ENCODE measurements around the gene CYB5R3.

CYB5R3 gene

DNA sequence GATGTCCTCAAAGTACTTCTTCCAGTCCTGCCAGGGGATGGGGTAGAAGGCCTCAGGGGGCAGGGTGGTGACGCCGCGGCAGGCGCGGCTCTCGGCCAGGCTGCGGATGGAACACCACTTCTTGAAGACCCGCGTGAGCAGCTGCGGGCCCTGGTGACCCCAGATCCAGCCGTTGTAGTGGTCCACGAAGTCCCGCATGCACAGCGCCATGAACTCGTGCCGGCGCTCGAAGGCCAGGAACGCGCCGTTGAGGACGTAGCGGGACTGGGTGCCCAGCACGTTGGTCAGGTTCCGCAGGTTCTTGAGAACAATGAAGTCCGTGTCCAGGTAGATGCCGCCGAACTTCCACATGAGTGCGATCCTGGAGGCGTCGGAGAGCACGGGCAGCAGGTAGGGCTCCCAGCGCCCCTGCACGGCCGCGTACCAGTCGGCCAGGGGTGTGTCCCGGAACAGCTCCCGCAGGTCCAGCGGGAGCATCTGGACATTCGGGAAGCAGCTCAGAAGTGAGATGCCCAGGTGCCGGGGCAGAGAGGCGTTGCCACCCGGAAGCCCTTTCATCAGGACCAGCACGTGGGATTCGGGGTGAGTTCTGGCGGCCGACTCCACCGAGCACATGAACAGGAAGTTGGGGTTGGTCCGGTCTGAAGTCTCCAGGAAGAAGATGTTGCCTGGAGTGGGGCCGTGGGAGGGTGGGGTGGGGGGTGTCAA, 44.0 kb upstream of the CYB5R3 start:
- Histone ChIP-seq H4K5ac (ENCODE audit: low read length) (no peak overlapping the region), H3K79me2 (ENCODE audit: control insufficient read depth, insufficient read depth, low read length) (no peaks in the 10 kb centered on the region), H3K4ac (ENCODE audit: low read depth, low read length) (no peak overlapping the region), H3K36me3 (ENCODE audit: control insufficient read depth, insufficient read depth, low read length) (no peaks in the 10 kb centered on the region), H3K18ac (ENCODE audit: low read length) (no peak overlapping the region), H2BK15ac (replicated peaks; ENCODE audit: low read depth) (no peak overlapping the region), H2BK5ac (ENCODE audit: low read length) (no peak overlapping the region), H4K8ac (ENCODE audit: low read depth, low read length) (no peak overlapping the region), H3K27me3 (ENCODE audit: insufficient read depth, low read length, poor library complexity) (no peaks in the 10 kb centered on the region), H2AK5ac (ENCODE audit: low read length) (no peak overlapping the region), H3K4me1 (ENCODE audit: control insufficient read depth, low read depth, low read length) (peaks cover 5% of the 10 kb centered on the region), H3K79me1 (ENCODE audit: low read length) (no peaks in the 10 kb centered on the region), H3K4me3 (ENCODE audit: low read length) (no peak overlapping the region), H3K4me2 (ENCODE audit: low read length) (no peak overlapping the region), H3K27ac (ENCODE audit: low read depth, low read length) (no peak overlapping the region), H2BK120ac (ENCODE audit: low read depth, low read length) (no peak overlapping the region), H3K9ac (ENCODE audit: low read length) (no peak overlapping the region), H3K56ac (ENCODE audit: low read length) (no peak overlapping the region), H3K23ac (ENCODE audit: low read length) (no peak overlapping the region)
- WGBS (ENCODE audit: extremely low coverage, insufficient coverage, low lambda C conversion rate) = no CpG with 5 or more reads among the region's 51 CpGs
- DNase-seq = no peak

DNA sequence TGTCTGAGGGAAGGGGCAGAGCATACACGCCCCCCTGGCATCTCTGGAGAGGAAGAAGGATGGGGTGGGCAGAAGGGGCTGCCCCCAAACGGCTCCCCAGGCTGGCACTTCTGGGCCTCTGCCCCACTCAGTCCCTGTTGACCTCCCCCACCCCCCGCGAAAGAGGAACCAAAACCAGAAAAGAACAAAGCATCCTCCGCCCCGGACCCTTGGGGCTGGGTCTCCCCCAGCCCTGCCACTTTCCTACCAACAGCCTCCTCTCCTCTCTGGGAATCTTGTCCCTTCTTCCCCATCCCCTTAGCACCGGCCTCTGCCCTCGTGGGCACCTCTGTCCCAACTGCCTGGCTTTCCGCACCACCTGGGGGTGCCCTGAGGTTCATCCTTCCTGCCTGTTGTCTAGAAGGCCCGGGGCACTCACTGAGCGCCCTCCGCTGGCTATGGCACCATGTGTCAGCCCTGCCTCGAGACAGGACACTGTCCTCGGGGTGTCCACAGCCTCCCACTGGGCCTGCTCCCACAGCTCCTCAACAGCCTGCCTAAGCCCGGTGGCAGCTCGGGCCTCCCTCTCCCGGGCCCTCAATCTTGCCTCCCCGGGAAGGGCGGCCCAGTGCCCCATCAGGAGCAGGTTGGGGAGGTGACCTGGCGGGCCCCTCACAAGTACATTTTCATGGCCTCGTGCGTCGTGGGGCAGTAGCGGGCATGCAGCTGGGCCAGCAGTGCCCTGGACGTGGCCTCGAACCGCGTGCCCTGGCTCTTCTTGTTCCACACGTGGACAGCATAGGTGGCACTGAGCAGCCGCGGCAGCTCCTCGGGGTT, 43.3 kb upstream of the CYB5R3 start:
- no peak overlapping the region for H3K4me3 ChIP-seq (ENCODE audit: low read length)
- no peak overlapping the region for H2AK5ac ChIP-seq (ENCODE audit: low read length)
- no peak overlapping the region for H2BK5ac ChIP-seq (ENCODE audit: low read length)
- H3K27ac ChIP-seq (ENCODE audit: low read depth, low read length) = no peak overlapping the region
- WGBS (ENCODE audit: extremely low coverage, insufficient coverage, low lambda C conversion rate) = no CpG with 5 or more reads among the region's 32 CpGs
- H3K18ac ChIP-seq (ENCODE audit: low read length) = no peak overlapping the region
- no peaks in the 10 kb centered on the region for H3K79me2 ChIP-seq (ENCODE audit: control insufficient read depth, insufficient read depth, low read length)
- H3K36me3 ChIP-seq (ENCODE audit: control insufficient read depth, insufficient read depth, low read length) = no peaks in the 10 kb centered on the region
- no peak overlapping the region for H3K56ac ChIP-seq (ENCODE audit: low read length)
- no peak overlapping the region for H4K8ac ChIP-seq (ENCODE audit: low read depth, low read length)
- DNase-seq = peak; percentile 22
- no peak overlapping the region for H3K4me2 ChIP-seq (ENCODE audit: low read length)
- H3K4me1 ChIP-seq (ENCODE audit: control insufficient read depth, low read depth, low read length) = peaks cover 5% of the 10 kb centered on the region
- H3K9ac ChIP-seq (ENCODE audit: low read length) = no peak overlapping the region
- H2BK120ac ChIP-seq (ENCODE audit: low read depth, low read length) = no peak overlapping the region
- no peak overlapping the region for H3K4ac ChIP-seq (ENCODE audit: low read depth, low read length)
- no peaks in the 10 kb centered on the region for H3K27me3 ChIP-seq (ENCODE audit: insufficient read depth, low read length, poor library complexity)
- H3K23ac ChIP-seq (ENCODE audit: low read length) = no peak overlapping the region
- H2BK15ac ChIP-seq (replicated peaks; ENCODE audit: low read depth) = no peak overlapping the region
- H4K5ac ChIP-seq (ENCODE audit: low read length) = no peak overlapping the region
- H3K79me1 ChIP-seq (ENCODE audit: low read length) = no peaks in the 10 kb centered on the region

DNA sequence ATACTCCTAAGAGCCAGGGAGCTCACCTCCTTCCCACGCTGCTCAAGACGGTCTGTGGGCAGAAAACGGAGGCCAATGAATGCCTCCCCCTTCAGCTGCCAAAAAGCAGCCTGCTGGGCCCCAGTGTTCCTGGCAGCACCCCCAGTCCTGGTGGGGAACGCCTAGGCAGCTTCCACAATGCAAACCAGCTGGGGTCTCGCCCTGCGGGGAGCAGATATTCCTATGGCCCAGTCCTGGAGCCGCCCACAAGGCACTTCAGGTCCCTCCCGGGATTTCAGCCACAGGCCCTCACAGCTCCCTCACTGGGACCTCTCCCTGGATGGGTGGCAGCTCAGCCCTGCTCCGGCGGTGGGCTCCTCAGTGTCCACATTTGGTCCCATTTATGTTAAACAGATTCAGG, 42.2 kb upstream of the CYB5R3 start:
- Histone ChIP-seq H3K4me1 (ENCODE audit: control insufficient read depth, low read depth, low read length) (peaks cover 5% of the 10 kb centered on the region), H2BK15ac (replicated peaks; ENCODE audit: low read depth) (no peak overlapping the region), H2BK5ac (ENCODE audit: low read length) (no peak overlapping the region), H3K4me3 (ENCODE audit: low read length) (no peak overlapping the region), H3K27me3 (ENCODE audit: insufficient read depth, low read length, poor library complexity) (no peaks in the 10 kb centered on the region), H3K9ac (ENCODE audit: low read length) (no peak overlapping the region), H4K8ac (ENCODE audit: low read depth, low read length) (no peak overlapping the region), H3K36me3 (ENCODE audit: control insufficient read depth, insufficient read depth, low read length) (no peaks in the 10 kb centered on the region), H3K4me2 (ENCODE audit: low read length) (no peak overlapping the region), H2AK5ac (ENCODE audit: low read length) (no peak overlapping the region), H2BK120ac (ENCODE audit: low read depth, low read length) (no peak overlapping the region), H3K4ac (ENCODE audit: low read depth, low read length) (no peak overlapping the region), H3K79me2 (ENCODE audit: control insufficient read depth, insufficient read depth, low read length) (no peaks in the 10 kb centered on the region), H4K5ac (ENCODE audit: low read length) (no peak overlapping the region), H3K18ac (ENCODE audit: low read length) (no peak overlapping the region), H3K79me1 (ENCODE audit: low read length) (no peaks in the 10 kb centered on the region), H3K56ac (ENCODE audit: low read length) (no peak overlapping the region), H3K23ac (ENCODE audit: low read length) (no peak overlapping the region), H3K27ac (ENCODE audit: low read depth, low read length) (no peak overlapping the region)
- DNase-seq = no peak
- no CpG with 5 or more reads among the region's 10 CpGs for WGBS (ENCODE audit: extremely low coverage, insufficient coverage, low lambda C conversion rate)

DNA sequence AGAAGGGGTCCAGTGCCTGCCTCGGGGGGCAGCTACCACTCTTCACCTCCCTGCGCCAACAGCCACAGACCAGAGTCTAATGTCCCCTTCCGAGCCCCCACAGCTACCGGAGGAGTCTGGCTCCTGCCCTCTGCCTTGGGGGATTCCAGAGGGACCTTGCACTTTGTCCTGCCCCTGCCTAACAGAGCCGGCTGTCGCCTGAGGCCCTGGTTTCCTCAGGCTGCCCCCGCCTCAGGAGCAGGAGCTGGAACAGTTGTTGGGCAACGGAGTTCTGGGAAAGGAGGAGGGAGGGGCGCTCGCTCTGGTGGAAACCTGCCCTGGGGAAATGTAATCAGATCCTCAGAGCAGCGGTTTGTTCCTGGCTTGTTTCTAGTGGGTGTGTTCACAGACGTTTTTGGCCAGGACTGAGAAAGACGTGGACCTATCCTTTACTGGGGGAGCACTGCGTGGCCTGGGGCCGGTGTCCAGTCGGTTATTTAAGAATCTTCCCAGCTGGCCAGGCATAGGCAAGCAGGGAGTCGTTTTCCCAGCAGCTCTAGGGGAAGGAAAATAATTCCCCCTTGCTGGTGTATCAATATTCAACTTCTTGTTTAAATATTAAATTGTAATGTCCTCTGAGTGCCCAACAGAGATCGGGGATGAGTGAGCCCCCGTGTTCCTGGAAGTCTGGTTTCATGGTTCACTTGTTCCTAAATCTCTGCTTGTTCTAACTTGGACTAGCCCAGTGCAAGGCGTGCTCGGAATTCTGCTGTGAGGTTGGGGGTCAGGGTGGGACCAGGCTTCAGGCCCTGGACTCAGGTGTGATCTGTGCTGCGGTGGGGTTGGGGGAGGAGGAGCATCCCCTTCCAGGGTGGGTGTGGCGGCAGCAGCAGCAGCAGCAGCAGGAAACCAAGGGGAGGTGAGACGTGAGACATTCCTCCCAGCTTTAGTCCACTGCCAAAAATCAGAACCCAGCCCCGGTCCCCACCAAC, 39.3 kb upstream of the CYB5R3 start:
- DNase-seq = peak; percentile 89
- peak overlapping the region; percentile 15 for H3K9ac ChIP-seq (ENCODE audit: low read length)
- H3K4me3 ChIP-seq (ENCODE audit: low read length) = no peak overlapping the region
- no peaks in the 10 kb centered on the region for H3K79me1 ChIP-seq (ENCODE audit: low read length)
- peak overlapping the region; percentile 64 for H3K56ac ChIP-seq (ENCODE audit: low read length)
- H2AK5ac ChIP-seq (ENCODE audit: low read length) = no peak overlapping the region
- no peak overlapping the region for H2BK120ac ChIP-seq (ENCODE audit: low read depth, low read length)
- H3K23ac ChIP-seq (ENCODE audit: low read length) = no peak overlapping the region
- no peak overlapping the region for H2BK5ac ChIP-seq (ENCODE audit: low read length)
- no peak overlapping the region for H2BK15ac ChIP-seq (replicated peaks; ENCODE audit: low read depth)
- peaks cover 5% of the 10 kb centered on the region for H3K4me1 ChIP-seq (ENCODE audit: control insufficient read depth, low read depth, low read length)
- no CpG with 5 or more reads among the region's 25 CpGs for WGBS (ENCODE audit: extremely low coverage, insufficient coverage, low lambda C conversion rate)
- no peak overlapping the region for H4K5ac ChIP-seq (ENCODE audit: low read length)
- H3K36me3 ChIP-seq (ENCODE audit: control insufficient read depth, insufficient read depth, low read length) = no peaks in the 10 kb centered on the region
- H3K79me2 ChIP-seq (ENCODE audit: control insufficient read depth, insufficient read depth, low read length) = no peaks in the 10 kb centered on the region
- H3K18ac ChIP-seq (ENCODE audit: low read length) = no peak overlapping the region
- no peak overlapping the region for H3K27ac ChIP-seq (ENCODE audit: low read depth, low read length)
- peak overlapping the region; percentile 17 for H3K4ac ChIP-seq (ENCODE audit: low read depth, low read length)
- H4K8ac ChIP-seq (ENCODE audit: low read depth, low read length) = no peak overlapping the region
- no peak overlapping the region for H3K4me2 ChIP-seq (ENCODE audit: low read length)
- no peaks in the 10 kb centered on the region for H3K27me3 ChIP-seq (ENCODE audit: insufficient read depth, low read length, poor library complexity)

DNA sequence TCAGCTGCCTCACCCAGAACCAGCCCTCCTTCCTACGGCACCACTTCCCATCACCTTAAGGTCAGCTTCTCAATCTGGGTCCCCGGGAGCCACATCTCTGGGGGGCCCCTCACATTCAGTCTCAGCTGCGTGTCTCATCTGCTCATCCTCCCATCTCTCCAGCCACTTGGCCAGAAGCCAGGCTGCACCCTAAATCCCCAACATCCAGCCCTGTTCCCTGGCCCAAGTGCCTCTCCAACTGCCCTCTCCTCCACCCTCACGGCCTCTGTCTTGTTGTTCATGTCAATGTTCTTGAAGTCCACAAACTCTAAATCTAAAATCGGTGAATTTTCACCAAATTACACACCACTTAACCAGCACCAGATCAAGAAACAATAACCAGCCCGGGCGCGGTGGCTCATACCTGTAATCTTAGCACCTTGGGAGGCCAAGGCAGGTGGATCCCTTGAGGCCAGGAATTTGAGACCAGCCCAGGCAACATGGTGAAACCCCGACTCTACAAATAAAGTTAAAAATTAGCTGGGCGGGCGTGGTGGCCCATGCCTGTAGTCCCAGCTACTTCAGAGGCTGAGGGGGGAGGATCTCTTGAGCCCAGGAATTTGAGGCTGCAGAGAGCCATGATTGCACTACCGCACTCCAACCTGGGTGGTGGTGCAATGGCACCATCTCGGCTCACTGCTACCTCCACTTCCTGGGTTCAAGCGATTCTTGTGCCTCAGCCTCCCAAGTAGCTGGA, 37.7 kb upstream of the CYB5R3 start:
- Histone ChIP-seq H3K4me3 (ENCODE audit: low read length) (no peak overlapping the region), H3K9ac (ENCODE audit: low read length) (no peak overlapping the region), H2AK5ac (ENCODE audit: low read length) (no peak overlapping the region), H2BK120ac (ENCODE audit: low read depth, low read length) (no peak overlapping the region), H3K27ac (ENCODE audit: low read depth, low read length) (no peak overlapping the region), H3K79me2 (ENCODE audit: control insufficient read depth, insufficient read depth, low read length) (no peaks in the 10 kb centered on the region), H3K4ac (ENCODE audit: low read depth, low read length) (no peak overlapping the region), H4K5ac (ENCODE audit: low read length) (no peak overlapping the region), H3K4me2 (ENCODE audit: low read length) (no peak overlapping the region), H4K8ac (ENCODE audit: low read depth, low read length) (no peak overlapping the region), H3K27me3 (ENCODE audit: insufficient read depth, low read length, poor library complexity) (no peaks in the 10 kb centered on the region), H3K79me1 (ENCODE audit: low read length) (no peaks in the 10 kb centered on the region), H3K4me1 (ENCODE audit: control insufficient read depth, low read depth, low read length) (peaks cover 5% of the 10 kb centered on the region), H3K23ac (ENCODE audit: low read length) (no peak overlapping the region), H3K18ac (ENCODE audit: low read length) (no peak overlapping the region), H2BK5ac (ENCODE audit: low read length) (no peak overlapping the region), H3K36me3 (ENCODE audit: control insufficient read depth, insufficient read depth, low read length) (no peaks in the 10 kb centered on the region), H2BK15ac (replicated peaks; ENCODE audit: low read depth) (no peak overlapping the region), H3K56ac (ENCODE audit: low read length) (no peak overlapping the region)
- no CpG with 5 or more reads among the region's 14 CpGs for WGBS (ENCODE audit: extremely low coverage, insufficient coverage, low lambda C conversion rate)
- no peak for DNase-seq

All from mesendoderm (in vitro differentiated cells).